ENCODE measurements around the gene OAS2.
"Not testable (repeated sequence)": the region's sequence is repeated elsewhere in the genome, so short reads cannot be mapped to it uniquely, and the experiment has no call there.

OAS2 gene

GRCh38 chr12:112950701-112951100 lies 27.6 kb upstream of the OAS2 start:
- no peak for DNase-seq

GRCh38 chr12:112957125-112957524 lies 21.2 kb upstream of the OAS2 start:
- not testable (repeated sequence) for DNase-seq

- DNase-seq = no peak
These were observed 17.2 kb upstream of the OAS2 start for GRCh38 chr12:112961074-112961473.

GRCh38 chr12:112961536-112961935 lies 16.8 kb upstream of the OAS2 start:
- DNase-seq = no peak

- DNase-seq = no peak
These were observed 15.8 kb upstream of the OAS2 start for GRCh38 chr12:112962561-112962960.

GRCh38 chr12:112963227-112963861 lies 15.0 kb upstream of the OAS2 start:
- no peak for DNase-seq

GRCh38 chr12:112964067-112964670 lies 14.2 kb upstream of the OAS2 start:
- DNase-seq = no peak

- DNase-seq = no peak
These were observed 13.4 kb upstream of the OAS2 start for GRCh38 chr12:112964915-112965314.

GRCh38 chr12:112965643-112966042 lies 12.7 kb upstream of the OAS2 start:
- DNase-seq = no peak

- no peak for DNase-seq
These were observed 11.0 kb upstream of the OAS2 start for GRCh38 chr12:112967306-112967705.

GRCh38 chr12:112967858-112968257 lies 10.5 kb upstream of the OAS2 start:
- no peak for DNase-seq

GRCh38 chr12:112969547-112970306 lies 8.6 kb upstream of the OAS2 start:
- no peak for DNase-seq

GRCh38 chr12:112970391-112970790 lies 7.9 kb upstream of the OAS2 start:
- DNase-seq = no peak

- DNase-seq = no peak
These were observed 7.1 kb upstream of the OAS2 start for GRCh38 chr12:112971248-112971647.

- no peak for DNase-seq
These were observed 5.1 kb upstream of the OAS2 start for GRCh38 chr12:112973011-112973735.

GRCh38 chr12:112973818-112974231 lies 4.5 kb upstream of the OAS2 start:
- no peak for DNase-seq

- no peak for DNase-seq
These were observed 3.4 kb upstream of the OAS2 start for GRCh38 chr12:112974904-112975303.

- DNase-seq = no peak
These were observed 1.2 kb upstream of the OAS2 start for GRCh38 chr12:112977139-112977538.

GRCh38 chr12:112977641-112978040 lies 678 bp upstream of the OAS2 start:
- DNase-seq = no peak

- DNase-seq = peak; percentile 40
These were observed 842 bp downstream of the OAS2 start for GRCh38 chr12:112979041-112979680.

- DNase-seq = no peak
These were observed 2.3 kb downstream of the OAS2 start for GRCh38 chr12:112980491-112981158.

GRCh38 chr12:112985642-112986290 lies 7.4 kb downstream of the OAS2 start:
- no peak for DNase-seq

Data from activated naive CD4-positive, alpha-beta T cell treated with Interleukin-2 at 50 U/mL for 16 hours (primary cell).